Activated T-cell treated with anti-CD3 and anti-CD28 coated beads for 4 hours (primary cell): ENCODE measurements around the gene ARL5A.

Experiments used
- DNase-seq: peaks from one replicate; pipeline ENCODE4 v3.0.0-alpha.2; 2020

The ARL5A gene

GRCh38 chr2:151840216-151841046, 12.2 kb upstream of the ARL5A start:
- DNase-seq, result no peak

DNA sequence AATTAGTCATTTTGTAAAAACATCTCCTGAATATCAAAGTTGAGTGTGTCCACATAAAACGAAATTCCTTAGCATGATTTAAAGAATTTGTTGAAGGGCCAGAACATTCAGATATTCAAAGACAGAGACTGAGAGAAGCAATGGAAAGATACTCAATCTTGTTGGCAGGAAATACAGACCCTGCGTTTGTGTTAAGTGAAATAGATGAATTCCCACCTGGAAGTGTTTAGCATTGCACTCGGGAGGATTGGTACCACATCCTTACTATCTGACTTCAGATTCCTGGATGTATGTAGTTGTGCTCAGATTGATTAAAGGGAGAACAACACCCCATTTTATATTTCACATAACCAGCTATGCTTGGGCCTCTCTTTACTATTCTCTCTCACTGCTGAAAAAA, 9.7 kb upstream of the ARL5A start:
- DNase-seq, result no peak

GRCh38 chr2:151833984-151834383, 5.8 kb upstream of the ARL5A start:
- DNase-seq, result no peak

- no peak for DNase-seq
These were observed 2.7 kb upstream of the ARL5A start for GRCh38 chr2:151830961-151831360.

DNA sequence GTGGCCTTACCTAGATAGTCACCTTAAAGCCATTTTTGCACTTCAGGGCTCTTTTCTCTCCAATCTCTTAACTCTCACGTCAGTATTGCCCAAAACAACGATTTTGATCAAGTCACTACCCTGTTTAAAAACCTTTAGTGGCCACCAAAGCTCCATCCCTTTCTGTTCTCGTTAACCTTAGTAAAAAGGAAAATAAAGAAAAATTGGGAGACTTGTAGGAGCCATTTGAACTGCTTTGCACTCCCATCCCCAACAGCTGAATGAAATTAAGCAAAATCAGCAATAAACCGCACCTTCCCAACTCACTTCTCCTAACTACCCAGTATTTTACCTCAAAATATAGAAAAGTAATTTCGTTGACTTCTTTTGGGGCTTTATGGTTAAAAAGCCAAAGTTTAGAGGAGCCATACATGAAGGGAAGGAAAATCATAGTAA, 686 bp upstream of the ARL5A start:
- no peak for DNase-seq

DNA sequence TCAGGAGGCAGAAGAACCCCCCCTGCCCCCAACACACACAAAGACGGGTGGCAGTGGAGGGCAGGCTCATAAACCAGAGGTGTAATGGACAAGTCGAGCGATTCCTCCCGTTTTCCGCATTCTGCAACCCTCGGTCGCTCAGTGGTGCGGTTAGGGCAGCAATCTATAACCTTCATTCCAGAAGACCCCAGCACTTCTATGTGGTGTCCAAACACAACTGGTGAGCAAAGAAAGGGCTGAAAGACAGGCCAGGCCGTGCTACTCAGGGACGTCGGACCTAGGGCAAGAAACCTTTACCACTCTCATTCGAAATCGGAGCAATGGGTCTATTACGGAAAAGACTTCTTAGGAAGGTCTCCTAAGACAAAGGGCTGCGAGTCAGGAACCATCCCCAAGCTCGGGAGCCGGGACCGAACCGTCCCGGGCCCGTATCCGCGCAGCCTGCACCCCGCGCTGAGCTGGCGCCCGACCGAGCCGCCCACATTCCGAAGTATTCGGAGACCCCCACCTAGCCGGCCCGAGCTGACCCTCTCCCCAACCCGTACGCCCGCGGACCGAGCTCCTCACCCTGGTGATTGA, 568 bp downstream of the ARL5A start:
- peak; percentile 9 for DNase-seq

- no peak for DNase-seq
These were observed 1.5 kb downstream of the ARL5A start for GRCh38 chr2:151826737-151827157.

DNA sequence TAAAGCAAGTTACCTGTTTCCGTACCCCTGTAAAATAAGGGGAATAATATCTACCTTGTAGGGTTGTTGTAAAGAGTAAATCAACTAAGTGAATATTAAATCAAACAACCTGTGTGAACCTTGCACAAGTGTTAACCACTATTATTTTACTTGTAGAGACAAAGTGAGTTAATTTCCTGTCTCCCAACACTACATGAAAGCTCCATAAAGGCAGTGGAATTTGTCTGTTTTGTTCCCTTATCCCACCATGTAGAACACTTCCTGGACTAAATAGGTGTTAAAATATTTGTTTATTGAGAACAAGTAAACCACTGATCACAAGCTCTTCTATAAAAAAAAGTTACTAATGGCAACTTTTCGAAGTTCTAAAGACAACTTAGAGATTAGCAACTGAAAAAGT, 3.3 kb downstream of the ARL5A start:
- no peak for DNase-seq

GRCh38 chr2:151823651-151824050, 4.6 kb downstream of the ARL5A start:
- no peak for DNase-seq

DNA sequence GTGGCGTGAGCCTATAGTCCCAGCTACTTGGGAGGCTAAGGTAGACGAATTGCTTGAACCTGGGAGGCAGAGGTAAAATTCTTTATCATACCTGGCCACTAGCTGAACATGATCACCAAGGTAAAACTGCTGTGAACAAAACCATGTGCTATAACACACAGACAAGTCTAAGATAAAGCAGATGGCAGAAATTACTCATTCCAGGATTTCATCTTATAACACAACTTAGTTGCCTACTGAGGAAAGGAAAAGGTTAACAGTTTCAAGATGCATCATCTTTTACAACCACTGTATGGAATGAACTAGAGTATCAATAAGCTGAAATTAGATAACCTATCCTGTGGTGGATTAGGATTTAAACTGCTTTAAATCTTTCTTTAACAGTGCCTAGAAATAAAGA, 8.3 kb downstream of the ARL5A start:
- no peak for DNase-seq

DNA sequence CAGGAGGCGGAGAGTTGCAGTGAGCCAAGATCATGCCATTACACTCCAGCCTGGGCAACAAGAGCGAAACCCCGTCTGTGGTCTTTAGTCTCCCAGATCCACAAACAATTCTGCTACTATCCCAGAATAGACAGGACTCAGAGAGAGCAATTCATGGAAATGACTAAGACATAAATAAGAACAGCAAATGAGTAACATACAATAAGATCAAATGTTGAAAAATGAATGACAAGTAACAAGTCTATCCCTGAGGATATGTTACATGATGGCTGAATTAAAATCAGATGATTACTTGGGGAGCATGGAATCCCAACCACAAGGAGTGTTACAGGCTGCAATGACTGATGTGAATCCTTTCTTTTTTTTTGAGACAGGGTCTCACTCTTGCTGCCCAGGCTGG, 10.3 kb downstream of the ARL5A start:
- no peak for DNase-seq

- no peak for DNase-seq
These were observed 11.4 kb downstream of the ARL5A start for GRCh38 chr2:151816843-151817242.

DNA sequence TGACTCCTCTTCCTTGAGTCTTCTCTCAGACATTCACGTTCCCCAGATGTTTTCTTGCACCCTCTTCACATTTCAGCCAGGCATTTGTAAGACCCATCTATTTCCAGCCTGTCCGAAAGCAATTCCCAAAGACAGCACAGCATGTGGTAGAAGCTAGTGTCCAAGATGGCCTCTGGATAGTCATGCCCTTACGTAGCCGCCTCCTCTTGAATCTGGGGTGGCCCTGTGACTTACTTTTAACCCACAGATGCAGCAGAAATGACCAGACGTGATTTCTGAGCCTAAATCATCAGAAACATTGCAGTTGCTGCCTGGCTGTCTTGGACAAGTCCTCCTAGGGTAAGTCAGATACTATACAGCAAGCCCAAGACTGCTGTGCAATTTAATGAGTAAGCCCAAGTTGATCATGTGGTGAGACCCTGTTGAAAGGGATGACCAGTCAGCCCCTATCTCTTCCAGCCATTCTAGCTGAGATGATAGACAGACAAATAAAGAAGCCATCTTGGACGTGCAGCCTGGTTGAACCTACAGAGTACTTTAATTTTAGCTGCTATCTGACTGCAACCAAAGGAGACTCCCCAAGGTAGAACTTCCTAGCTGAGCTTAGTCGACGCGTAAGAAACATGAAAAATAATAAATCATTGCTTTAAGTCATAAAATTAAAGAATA, 12.3 kb downstream of the ARL5A start:
- no peak for DNase-seq

DNA sequence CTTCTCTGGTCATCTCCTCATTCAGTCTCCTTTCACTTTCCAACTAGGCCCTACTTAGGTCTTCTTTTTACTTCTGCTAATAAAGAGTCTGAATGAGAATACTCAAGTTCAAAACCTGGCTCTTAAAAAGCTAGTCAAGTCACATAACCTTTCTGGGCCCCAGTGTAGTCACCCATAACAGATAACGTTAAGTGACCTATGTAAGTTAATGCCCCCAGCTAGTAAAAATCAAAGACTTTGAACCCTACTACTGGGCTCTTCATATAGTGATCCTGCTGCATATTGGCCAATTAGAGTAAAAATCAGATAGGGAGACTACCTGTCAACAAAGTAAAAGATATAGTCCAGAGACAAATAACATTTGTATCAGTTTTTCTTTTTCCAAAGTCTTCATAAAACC, 17.7 kb downstream of the ARL5A start:
- no peak for DNase-seq

DNA sequence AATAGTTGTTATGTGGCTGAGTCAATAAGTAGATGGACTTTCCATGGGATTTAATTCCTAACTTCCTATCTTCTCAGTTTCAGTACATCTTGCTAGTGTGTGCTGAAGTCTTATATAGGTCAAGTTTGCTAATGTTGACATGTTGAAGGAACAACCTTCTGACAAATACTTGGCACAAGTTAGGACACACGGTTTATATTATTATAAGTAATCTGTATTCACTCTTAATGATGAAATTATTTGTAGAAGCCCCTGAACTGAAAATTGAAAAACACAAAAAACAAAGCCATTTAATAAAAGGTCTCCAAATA, 19.2 kb downstream of the ARL5A start:
- no peak for DNase-seq

DNA sequence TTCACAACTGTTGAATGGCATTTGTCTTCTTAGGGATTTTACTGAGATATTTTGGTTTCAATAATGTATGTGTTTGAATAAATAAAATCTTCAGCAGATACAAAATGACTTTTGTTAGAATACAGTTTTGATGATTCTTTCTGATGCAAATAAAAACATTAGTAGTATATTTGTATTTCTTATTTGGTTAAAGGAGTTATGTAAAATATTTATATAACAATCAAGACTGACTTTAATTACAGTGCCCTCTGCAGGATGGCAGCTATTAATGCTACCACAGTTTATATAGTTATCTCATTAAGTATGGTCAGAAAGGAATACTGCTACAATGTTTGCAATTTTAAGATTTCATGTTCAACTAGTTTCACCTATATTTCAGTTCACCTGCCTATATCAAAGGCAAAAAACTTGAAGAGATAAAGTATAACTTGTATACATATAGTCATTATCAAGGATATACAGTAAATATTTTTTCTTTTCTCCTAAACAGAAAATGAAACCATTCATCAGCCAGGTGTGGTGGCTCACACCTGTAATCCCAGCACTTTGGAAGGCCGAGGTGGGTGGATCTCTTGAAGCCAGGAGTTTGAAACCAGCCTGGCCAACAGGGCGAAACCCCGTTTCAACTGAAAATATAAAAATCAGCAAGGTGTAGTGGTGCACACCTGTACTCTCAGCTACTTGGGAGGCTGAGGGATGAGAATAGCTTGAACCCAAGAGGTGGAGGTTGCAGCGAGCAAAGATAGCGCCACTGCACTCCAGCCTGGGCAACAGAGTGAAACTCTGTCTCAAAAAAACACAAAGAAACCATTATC, 19.8 kb downstream of the ARL5A start:
- no peak for DNase-seq

GRCh38 chr2:151805961-151806360, 22.3 kb downstream of the ARL5A start:
- no peak for DNase-seq

- no peak for DNase-seq
These were observed 22.9 kb downstream of the ARL5A start for GRCh38 chr2:151805343-151805742.

GRCh38 chr2:151803811-151804210, 24.4 kb downstream of the ARL5A start:
- no peak for DNase-seq

DNA sequence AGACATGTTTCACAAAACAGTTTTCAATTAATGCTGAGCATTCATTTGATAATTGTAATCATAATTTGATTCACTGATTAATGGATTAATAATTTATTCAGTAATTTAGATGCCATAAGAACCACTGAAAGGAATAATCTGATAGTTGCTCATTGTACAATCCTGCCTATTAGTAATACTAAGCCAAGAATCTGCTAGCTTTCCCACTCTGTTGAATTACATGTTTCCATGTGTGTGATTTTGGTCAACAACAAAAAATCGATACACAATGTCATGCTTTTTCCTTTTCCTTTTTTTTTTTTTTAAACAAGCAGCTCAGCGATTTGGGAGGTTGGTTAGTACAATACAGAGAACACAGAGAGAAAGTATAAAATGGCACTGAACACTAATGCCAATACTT, 25.9 kb downstream of the ARL5A start:
- no peak for DNase-seq

GRCh38 chr2:151799886-151800292, 28.3 kb downstream of the ARL5A start:
- no peak for DNase-seq

GRCh38 chr2:151796774-151797173, 31.4 kb downstream of the ARL5A start:
- DNase-seq, result no peak

- DNase-seq, result no peak
These were observed 32.5 kb downstream of the ARL5A start for GRCh38 chr2:151795646-151796240.
